HG02981 (cell line): ENCODE measurements around the gene CSTB.

Experiments used
- ATAC-seq: cut with Tn5 transposase; IDR thresholded peaks from one replicate; pipeline ENCODE4 v1.9.1; 2021; ENCODE audit warnings: mild to moderate bottlenecking, moderate library complexity; ENCODE audit not compliant: unreplicated experiment

Gene CSTB

GRCh38 chr21:43769325-43769958 is 6.7 kb downstream of the CSTB start:
- ATAC-seq, result no peak

GRCh38 chr21:43768868-43769167 is 7.3 kb downstream of the CSTB start:
- no peak for ATAC-seq

DNA sequence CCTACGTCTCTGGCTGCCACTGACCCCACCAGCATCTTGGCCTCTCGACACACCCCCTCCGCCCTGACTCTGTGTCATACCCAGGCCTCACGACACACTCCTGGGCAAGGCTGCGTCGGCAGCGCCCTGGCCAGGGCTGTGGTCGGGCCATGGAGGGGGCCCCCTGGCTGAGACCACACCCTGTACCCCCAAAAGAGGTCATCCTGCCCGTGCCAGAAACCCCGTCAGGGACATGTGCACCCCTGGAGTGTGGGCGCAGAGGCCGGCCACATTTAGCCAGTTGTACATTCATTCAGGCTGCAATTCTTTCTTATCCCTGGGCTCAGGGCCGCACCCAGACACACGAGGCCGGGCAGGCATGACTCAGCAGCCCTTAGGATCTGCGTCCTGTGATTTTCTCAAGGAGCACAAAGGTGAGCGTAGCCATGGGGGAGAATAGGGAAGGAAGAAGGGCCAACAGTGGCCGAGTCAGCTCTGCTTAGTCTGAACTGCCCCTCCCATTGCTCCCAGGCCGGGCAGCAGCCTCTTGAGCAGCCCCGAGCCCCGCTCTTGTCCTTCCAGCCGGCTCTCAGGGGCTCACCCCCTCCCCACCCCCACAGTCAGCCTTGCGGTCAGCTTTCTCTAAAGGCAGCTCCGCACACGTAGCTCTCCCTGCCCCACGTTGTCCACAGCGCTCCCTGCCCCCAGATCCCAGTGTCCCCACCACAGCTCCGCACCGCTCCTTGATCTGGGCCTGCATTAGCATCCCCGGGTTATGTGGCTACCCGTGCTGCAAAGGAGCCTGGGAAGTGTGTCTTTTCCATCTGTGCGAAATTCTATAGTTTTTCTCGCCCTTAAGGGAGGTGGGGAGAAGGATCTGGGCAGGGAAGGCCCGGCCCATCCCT is 7.9 kb downstream of the CSTB start:
- ATAC-seq, result no peak

DNA sequence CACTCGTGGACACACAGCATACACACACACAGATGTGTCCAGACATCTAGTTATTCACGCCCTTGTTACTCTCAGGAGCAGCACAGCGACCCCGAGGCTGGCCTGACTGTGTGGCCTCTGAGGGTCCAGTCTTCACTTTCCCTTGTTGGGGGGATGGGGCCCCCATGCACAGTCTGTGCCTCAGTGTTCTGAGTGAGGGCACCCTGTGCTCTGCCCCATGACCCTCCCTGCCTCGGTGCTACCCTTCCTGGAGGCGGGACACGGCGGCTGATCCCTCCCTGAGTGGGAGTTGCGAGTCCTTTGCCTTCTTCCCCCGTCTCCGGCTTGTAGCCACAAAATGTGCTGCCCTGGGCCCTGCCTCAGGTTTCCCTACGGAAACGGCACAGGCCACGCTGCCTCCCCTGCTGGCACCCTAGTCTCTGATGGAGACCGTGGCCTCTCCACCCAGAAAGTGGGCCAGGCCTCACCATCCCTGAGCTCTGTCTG is 8.6 kb downstream of the CSTB start:
- no peak for ATAC-seq

GRCh38 chr21:43766734-43767497 is 9.2 kb downstream of the CSTB start:
- no peak for ATAC-seq

GRCh38 chr21:43764576-43765495 is 11.3 kb downstream of the CSTB start:
- ATAC-seq, result no peak

DNA sequence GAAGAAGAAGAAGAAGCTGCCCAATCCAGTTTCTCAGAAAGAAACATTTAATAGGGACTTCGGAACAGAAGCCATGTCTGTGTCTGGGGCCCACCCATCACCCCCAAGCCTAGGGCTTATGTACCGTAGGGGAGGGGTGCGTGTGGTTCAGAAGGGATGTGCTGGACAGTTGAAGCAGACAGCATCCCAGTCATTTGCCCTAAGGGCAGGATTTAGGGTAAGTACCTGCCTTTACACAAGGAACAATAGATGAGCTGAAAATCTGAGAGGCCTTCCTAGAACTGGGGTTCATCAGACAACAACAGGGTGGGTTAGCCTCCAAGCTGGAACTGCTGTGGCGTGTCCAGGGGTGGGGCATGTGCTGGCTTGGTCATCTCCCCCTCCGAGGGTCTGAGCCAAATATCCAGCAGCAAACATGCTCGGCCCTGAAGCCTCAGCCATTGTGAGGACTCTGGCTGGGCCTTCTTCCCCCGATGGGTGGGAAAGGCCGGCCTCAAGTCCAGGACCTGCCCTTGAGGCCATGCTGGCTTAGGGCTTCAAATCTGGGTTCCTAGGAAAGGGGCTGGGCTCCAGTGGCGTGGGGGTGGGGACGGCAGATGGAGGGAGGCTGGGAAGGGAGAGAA is 12.1 kb downstream of the CSTB start:
- ATAC-seq, result no peak

- ATAC-seq, result no peak
Measured at GRCh38 chr21:43762303-43763128, 13.6 kb downstream of the CSTB start.

- no peak for ATAC-seq
Measured at GRCh38 chr21:43761886-43762285, 14.2 kb downstream of the CSTB start.

DNA sequence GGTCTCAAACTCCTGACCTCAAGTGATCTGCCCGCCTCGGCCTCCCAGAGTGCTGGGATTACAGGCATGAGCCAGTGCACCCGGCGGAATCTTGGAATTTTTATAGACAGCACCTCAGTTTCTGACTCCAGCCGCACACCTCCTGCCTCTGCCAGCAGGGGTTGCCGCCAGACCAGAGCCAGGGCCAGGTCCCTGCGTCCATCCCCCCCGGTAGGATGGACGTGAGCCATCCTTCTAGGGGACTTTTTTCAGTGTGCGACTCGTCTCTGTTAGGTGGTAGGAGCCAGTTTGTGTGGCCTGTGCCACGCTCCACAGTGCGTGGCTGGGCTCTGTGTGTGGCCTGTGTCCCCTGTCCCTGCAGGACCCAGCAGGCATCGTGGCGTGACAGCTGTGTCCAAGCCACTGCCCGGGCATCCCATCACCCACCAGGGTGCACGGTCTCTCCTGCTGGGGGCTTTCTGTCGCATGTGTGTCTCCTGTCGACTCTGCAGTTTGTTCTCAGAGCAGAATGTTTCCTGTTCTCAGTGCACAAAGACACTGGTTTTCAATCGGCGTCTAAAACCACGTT is 15.6 kb downstream of the CSTB start:
- no peak for ATAC-seq

- no peak for ATAC-seq
Measured at GRCh38 chr21:43759651-43760050, 16.5 kb downstream of the CSTB start.

- ATAC-seq, result no peak
Measured at GRCh38 chr21:43758811-43759210, 17.3 kb downstream of the CSTB start.

DNA sequence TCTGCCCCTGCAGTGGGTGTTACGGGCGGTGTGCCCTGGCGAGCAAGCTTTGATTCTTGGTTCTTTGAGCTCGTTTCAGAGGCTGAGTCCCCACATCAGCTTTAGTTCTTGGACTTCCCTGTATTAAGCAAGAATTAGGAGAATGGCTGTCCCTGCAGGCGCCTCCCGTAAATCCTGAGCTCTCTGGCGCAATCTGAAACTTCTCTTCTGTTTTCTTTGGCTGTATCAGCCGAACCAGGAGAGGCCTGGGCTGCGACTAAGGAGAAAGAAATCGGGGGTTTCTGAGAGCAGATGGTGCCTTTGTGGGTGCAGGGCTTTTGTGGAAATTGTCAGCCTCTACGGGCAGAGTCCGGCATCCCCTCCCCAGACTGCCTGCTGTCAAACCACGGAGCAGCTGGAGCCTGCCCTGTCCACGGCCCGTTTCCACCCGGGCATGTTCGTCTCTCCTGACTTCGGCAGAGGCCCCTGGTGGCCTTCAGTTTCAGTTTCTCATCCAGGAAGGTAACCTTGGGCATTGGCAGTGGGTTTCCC is 17.9 kb downstream of the CSTB start:
- no peak for ATAC-seq

- ATAC-seq, result no peak
Measured at GRCh38 chr21:43757601-43758000, 18.5 kb downstream of the CSTB start.

GRCh38 chr21:43755820-43756594 is 20.1 kb downstream of the CSTB start:
- ATAC-seq, result no peak

DNA sequence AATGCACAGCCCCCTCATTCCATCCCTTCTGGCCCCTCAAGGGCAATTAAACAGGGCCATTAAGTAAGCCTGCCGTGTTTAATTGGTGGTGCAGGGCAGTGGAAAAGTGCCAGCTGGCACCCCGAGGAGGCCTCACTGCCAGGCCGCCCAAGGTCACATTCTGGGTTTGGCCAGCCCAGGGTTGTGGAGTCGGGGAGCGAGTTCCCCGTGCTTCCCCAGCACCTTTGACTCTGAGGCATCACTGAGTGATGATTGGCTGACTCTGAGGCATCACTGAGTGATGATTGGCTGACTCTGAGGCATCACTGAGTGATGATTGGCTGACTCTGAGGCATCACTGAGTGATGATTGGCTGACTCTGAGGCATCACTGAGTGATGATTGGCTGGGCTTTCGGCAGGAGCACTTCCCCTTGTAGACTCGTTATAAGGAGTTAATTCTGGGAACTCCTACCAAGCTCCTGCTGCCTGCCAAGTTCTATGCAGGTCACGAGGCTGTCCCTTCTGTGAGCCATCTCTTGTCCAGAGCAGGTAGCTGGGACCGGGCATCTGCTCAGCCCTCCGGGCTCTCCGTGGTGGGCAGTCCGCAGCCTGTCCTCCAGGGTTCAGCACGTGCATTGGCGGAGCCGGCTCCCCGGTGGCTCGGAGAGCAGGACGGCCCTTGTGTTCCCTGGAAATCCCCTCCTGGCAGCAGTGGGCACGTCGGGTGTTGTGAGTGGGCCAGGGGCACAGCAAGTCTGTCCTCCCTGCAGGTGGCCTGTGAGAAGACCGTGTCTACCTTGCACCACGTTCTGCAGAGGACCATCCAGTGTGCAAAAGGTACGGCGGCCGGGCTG is 20.9 kb downstream of the CSTB start:
- no peak for ATAC-seq

DNA sequence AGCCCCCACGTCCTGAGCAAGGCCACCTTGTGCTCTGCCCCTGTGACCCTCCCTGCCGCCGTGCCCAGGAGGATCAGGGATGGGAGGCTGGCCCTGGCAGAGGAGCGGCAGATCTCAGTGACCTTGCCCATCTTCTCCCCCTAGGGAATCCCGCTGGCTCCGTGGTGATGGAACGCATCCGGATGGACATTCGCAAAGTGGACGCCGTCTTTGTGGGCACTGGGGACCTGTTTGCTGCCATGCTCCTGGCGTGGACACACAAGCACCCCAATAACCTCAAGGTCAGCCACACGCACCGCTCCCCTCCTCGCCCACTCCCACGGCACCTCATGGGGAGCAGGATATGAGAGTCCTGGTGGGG is 22.7 kb downstream of the CSTB start:
- no peak for ATAC-seq
